ENCODE data around the gene NME7. TPM values are rescaled to one million over a fixed set of nuclear protein-coding genes. Genes with fewer than 3 reads are reported as not detected.

NME7 gene
- total RNA-seq, 1 experiment from 2014 or later, result 21.8 TPM

GRCh38 chr1:169395955-169396354 is 28.4 kb upstream of the NME7 start:
- ATAC-seq (no peak), DNase-seq (ENCODE audit: low read depth, low spot score) (no peak)
- no peaks in the 10 kb centered on the region for H3K79me2 ChIP-seq (ENCODE audit: insufficient read depth, low read length)
- BruUV-seq (replicated peaks), result no TSS peak
- H2AFZ ChIP-seq (ENCODE audit: low read depth, low read length, poor library complexity, severe bottlenecking), result no peak overlapping the region
- no peak overlapping the region for H3K27ac ChIP-seq (ENCODE audit: low read depth, low read length)
- intact Hi-C loops (cut with micrococcal nuclease), result no loop called here
- no peak overlapping the region for H3K4me2 ChIP-seq (ENCODE audit: low read length)
- CTCF ChIA-PET, result no interaction called here
- no peaks in the 10 kb centered on the region for H3K27me3 ChIP-seq (ENCODE audit: insufficient read depth, low read length)
- H3K4me1 ChIP-seq (ENCODE audit: control insufficient read depth in 1 of 2, insufficient read depth in 2 of 2, low read length in 2 of 2), result no peaks in the 10 kb centered on the region
- no peaks in the 10 kb centered on the region for H4K20me1 ChIP-seq (ENCODE audit: insufficient read depth)
- H3K9me2 ChIP-seq (ENCODE audit: insufficient read depth), result no peaks in the 10 kb centered on the region
- RAD21 ChIA-PET (ENCODE audit: low non-redundant PET in 1 of 2, low total read pairs in 2 of 2, uncharacterized antibody in 2 of 2, unreplicated experiment in 2 of 2), result no interaction called here
- H3K4me3 ChIP-seq (replicated peaks in 1 of 2; ENCODE audit: low read depth in 1 of 2, low read length in 2 of 2), result no peak overlapping the region
- TF ChIP-seq JUND (IDR thresholded peaks at IDR 0.05) (no peak), FOSL1 (IDR thresholded peaks at IDR 0.05; ENCODE audit: low read depth) (no peak), EZH2phosphoT487 (IDR thresholded peaks at IDR 0.05; ENCODE audit: borderline replicate concordance) (no peak), RAD21 (IDR thresholded peaks at IDR 0.05; ENCODE audit: low read depth) (no peak), SP1 (IDR thresholded peaks at IDR 0.05; ENCODE audit: low read depth) (no peak), POLR2AphosphoS5 (IDR thresholded peaks at IDR 0.05; ENCODE audit: low read depth, low read length) (no peak), SRF (IDR thresholded peaks at IDR 0.05; ENCODE audit: low read depth) (no peak), ZNF274 (IDR thresholded peaks at IDR 0.05; ENCODE audit: low read depth, low read length) (no peak), YY1 (IDR thresholded peaks at IDR 0.05; ENCODE audit: extremely low read depth, insufficient replicate concordance, low read depth, low read length) (no peak), POLR2A (IDR thresholded peaks at IDR 0.05; ENCODE audit: borderline replicate concordance, extremely low read depth, insufficient read depth, insufficient read length) (no peak), REST (IDR thresholded peaks at IDR 0.05; ENCODE audit: low read depth) (no peak), TCF7L2 (IDR thresholded peaks at IDR 0.05; ENCODE audit: borderline replicate concordance, extremely low read depth, insufficient read depth, insufficient read length) (no peak), CBX3 (IDR thresholded peaks at IDR 0.05; ENCODE audit: low read depth) (no peak), ATF3 (IDR thresholded peaks at IDR 0.05) (no peak), SIN3A (IDR thresholded peaks at IDR 0.05; ENCODE audit: low read depth) (no peak), CEBPB (IDR thresholded peaks at IDR 0.05; ENCODE audit: low read depth) (no peak), MAX (IDR thresholded peaks at IDR 0.05) (no peak), EGR1 (IDR thresholded peaks at IDR 0.05; ENCODE audit: low read depth) (no peak)
- POLR2A ChIA-PET, result no interaction called here
- no peaks in the 10 kb centered on the region for H3K9me3 ChIP-seq (ENCODE audit: control insufficient read depth in 1 of 2, insufficient read depth in 1 of 2, low read depth in 1 of 2, low read length in 2 of 2)
- H3K36me3 ChIP-seq (ENCODE audit: control insufficient read depth in 1 of 2, insufficient read depth in 2 of 2, low read length in 2 of 2), result peaks cover 0 to 5% of the 10 kb centered on the region in 2 experiments; a peak in 2 of 4 replicates
- H3K9ac ChIP-seq (ENCODE audit: low read length), result no peak overlapping the region
